Neutrophil (primary cell): Measurements from ENCODE around the gene ZNF618.

ENCODE experiments used
- H3K27ac ChIP-seq: fragments of 200-600 bp; sonication (generic); 2 replicates; pipeline ENCODE4 v1.5.1; 2016; ENCODE audit warnings: mild to moderate bottlenecking, moderate library complexity
- H3K27me3 ChIP-seq: fragments of 200-600 bp; sonication (generic); 2 replicates; pipeline ENCODE4 v1.6.0; 2016; ENCODE audit warnings: mild to moderate bottlenecking
- H3K36me3 ChIP-seq: fragments of 200-600 bp; sonication (generic); 2 replicates; pipeline ENCODE4 v1.5.1; 2017
- H3K4me1 ChIP-seq, 2 experiments: fragments of 200-600 bp in 1 of 2; sonication (generic) in 1 of 2; 1 replicate in 1 of 2; 2 replicates in 1 of 2; pipeline versions ENCODE4 v1.5.1 to v1.6.1; 2013 to 2016; ENCODE audit warnings: low read depth in 1 of 2, low read length in 1 of 2, mild to moderate bottlenecking in 1 of 2, moderate library complexity in 1 of 2; ENCODE audit not compliant: control insufficient read depth in 1 of 2, insufficient read depth in 1 of 2
- H3K4me3 ChIP-seq, 2 experiments: fragments of 200-600 bp in 1 of 2; sonication (generic) in 1 of 2; 1 replicate in 1 of 2; 2 replicates in 1 of 2; pipeline ENCODE4 v1.5.1; 2013 to 2016; ENCODE audit warnings: low read depth in 1 of 2, low read length in 1 of 2, mild to moderate bottlenecking in 1 of 2, moderate library complexity in 1 of 2
- H3K9me3 ChIP-seq: fragments of 200-600 bp; sonication (generic); 2 replicates; pipeline ENCODE4 v1.5.1; 2016
- TF ChIP-seq, protein P1 (sequence below): fragments of 200-600 bp; sonication (generic); IDR thresholded peaks from 2 replicates; pipeline ENCODE4 v1.5.1; 2016; ENCODE audit warnings: antibody characterized with exemption

ZNF618 gene

DNA sequence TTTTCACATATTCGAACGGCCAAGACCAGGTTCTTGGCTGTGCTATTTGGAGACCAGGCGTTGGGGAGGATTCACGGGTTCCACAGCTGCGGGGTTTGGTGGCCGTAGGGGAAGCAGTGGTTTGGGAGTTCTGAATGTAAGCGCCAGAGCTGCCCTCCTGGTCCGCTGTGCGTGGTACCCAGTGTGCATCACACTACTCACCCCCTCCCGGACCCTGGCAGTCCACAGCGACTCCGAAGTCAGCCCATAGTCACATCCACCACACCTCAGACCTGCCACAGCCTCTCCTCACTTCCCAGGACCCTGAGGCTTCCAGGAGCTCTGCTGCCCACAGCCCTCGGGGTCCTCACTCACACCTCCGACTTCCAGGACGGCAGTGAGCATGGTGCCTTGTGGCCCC lies 175.2 kb downstream of the ZNF618 start:
- H3K4me3 ChIP-seq, result no peak overlapping the region
- TF ChIP-seq, protein P1, sequence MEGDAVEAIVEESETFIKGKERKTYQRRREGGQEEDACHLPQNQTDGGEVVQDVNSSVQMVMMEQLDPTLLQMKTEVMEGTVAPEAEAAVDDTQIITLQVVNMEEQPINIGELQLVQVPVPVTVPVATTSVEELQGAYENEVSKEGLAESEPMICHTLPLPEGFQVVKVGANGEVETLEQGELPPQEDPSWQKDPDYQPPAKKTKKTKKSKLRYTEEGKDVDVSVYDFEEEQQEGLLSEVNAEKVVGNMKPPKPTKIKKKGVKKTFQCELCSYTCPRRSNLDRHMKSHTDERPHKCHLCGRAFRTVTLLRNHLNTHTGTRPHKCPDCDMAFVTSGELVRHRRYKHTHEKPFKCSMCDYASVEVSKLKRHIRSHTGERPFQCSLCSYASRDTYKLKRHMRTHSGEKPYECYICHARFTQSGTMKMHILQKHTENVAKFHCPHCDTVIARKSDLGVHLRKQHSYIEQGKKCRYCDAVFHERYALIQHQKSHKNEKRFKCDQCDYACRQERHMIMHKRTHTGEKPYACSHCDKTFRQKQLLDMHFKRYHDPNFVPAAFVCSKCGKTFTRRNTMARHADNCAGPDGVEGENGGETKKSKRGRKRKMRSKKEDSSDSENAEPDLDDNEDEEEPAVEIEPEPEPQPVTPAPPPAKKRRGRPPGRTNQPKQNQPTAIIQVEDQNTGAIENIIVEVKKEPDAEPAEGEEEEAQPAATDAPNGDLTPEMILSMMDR, result no peak
- H3K27me3 ChIP-seq, result no peaks in the 10 kb centered on the region
- H3K4me1 ChIP-seq, result no peaks in the 10 kb centered on the region
- H3K9me3 ChIP-seq, result no peaks in the 10 kb centered on the region
- H3K36me3 ChIP-seq, result no peaks in the 10 kb centered on the region
- no peak overlapping the region for H3K27ac ChIP-seq

GRCh38 chr9:114051706-114052105 lies 175.6 kb downstream of the ZNF618 start:
- Histone ChIP-seq H3K27ac (no peak overlapping the region), H3K4me3 (no peak overlapping the region), H3K27me3 (no peaks in the 10 kb centered on the region), H3K9me3 (no peaks in the 10 kb centered on the region), H3K4me1 (no peaks in the 10 kb centered on the region), H3K36me3 (no peaks in the 10 kb centered on the region)
- TF ChIP-seq, protein P1, result no peak

DNA sequence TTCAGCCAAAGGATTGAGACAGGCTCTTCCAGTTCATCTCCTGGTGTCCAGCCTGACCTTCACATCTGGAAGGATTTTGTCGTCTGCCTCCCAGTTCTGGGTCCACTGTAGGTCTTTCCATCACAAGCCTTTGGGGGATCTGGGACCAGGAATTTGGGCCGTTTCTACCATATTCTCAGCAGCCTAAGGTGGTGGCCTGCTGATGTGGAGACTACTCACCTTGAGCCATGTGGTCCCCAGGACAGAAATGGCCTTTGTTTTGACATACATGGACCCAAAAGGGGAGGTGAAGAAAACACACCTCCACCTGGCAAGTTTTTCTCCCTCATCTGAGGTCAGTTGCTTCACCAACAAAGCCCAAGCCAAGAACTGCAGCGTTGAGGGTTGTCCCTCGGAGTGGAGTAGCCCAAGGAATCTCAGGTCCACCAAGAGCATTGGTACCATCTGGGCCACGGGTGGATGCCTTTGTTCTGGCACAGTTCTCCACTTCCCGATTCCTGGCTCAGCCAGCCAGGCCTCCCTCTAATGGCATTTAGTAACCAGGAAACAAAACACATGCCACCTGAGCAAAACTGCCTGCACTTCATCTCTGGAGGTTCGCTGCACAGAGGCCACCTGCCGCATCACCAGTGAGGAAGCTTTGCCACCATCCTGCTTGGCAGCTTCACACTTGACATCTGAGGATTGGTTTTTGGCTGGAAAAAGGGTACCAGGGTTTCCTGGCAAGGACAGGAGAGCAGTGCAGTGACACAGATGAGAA lies 177.3 kb downstream of the ZNF618 start:
- H3K4me1 ChIP-seq, result no peaks in the 10 kb centered on the region
- H3K9me3 ChIP-seq, result no peaks in the 10 kb centered on the region
- no peaks in the 10 kb centered on the region for H3K36me3 ChIP-seq
- TF ChIP-seq, protein P1, result no peak
- H3K4me3 ChIP-seq, result no peak overlapping the region
- H3K27me3 ChIP-seq, result no peaks in the 10 kb centered on the region
- no peak overlapping the region for H3K27ac ChIP-seq

DNA sequence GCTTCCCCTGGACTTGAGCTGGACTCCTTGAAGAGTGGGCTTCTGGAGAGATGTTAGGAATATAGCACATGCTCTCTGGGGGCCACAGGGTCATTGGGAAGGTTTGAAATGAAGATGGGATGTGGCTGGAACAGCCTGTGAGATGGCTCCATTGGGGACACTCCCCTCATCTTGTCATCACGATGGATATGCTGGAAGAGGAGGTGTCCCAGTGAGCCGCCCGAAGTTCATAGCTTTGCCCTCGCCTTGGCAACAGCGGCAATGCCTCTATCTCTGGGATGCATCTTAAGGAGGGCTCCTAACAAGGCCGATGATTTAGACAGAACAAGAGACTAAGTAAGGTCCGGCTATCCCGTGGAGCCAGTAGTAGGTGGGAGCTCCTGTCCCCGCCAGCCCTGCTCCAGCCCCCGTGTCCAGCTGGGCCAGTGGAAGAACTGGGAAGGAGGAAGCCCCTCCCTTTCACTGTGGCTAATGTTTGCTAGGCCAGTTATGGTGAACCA lies 178.1 kb downstream of the ZNF618 start:
- no peaks in the 10 kb centered on the region for H3K4me1 ChIP-seq
- H3K27ac ChIP-seq, result no peak overlapping the region
- TF ChIP-seq, protein P1, result no peak
- H3K27me3 ChIP-seq, result no peaks in the 10 kb centered on the region
- H3K4me3 ChIP-seq, result no peak overlapping the region
- H3K36me3 ChIP-seq, result no peaks in the 10 kb centered on the region
- no peaks in the 10 kb centered on the region for H3K9me3 ChIP-seq

GRCh38 chr9:114055061-114055460 lies 179.0 kb downstream of the ZNF618 start:
- H3K9me3 ChIP-seq, result no peaks in the 10 kb centered on the region
- H3K27me3 ChIP-seq, result no peaks in the 10 kb centered on the region
- no peak overlapping the region for H3K4me3 ChIP-seq
- no peak overlapping the region for H3K27ac ChIP-seq
- TF ChIP-seq, protein P1, result no peak
- no peaks in the 10 kb centered on the region for H3K36me3 ChIP-seq
- no peaks in the 10 kb centered on the region for H3K4me1 ChIP-seq
